OCI-LY1 (cell line): ENCODE data around the gene NIPAL1.

ENCODE experiments used
- EZH2 ChIP-seq: fragments of 200-600 bp; sonication (generic), shearing (Covaris generic); IDR thresholded peaks from 2 replicates; pipeline ENCODE4 v1.8.0; 2017; ENCODE audit warnings: borderline replicate concordance, mixed run types, mild to moderate bottlenecking, antibody characterized with exemption, low read length, moderate library complexity, mixed read lengths
- TF ChIP-seq, protein P1 (sequence below): fragments of 200-600 bp; sonication (generic), shearing (Covaris generic); IDR thresholded peaks from 2 replicates; pipeline ENCODE4 v1.5.1; 2017; ENCODE audit warnings: mild to moderate bottlenecking, antibody characterized with exemption, low read length, moderate library complexity, mixed read lengths

DNA sequence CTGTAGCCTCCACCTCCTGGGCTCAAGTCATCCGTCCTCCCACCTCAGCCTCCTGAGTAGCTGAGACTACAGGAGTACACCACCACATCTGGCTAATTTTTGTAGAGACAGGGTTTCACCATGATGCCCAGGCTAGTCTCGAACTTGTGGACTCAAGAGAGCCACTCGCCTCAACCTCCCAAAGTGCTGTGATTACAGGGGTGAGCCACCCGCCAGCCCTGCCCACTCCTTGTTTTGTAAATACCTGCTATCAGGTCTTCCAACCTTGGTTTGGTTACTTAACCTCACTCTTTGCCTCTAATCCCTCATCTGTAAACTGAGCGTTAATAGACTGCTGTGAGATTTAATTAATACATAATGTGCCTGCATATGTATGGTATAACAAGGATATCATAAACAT lies 894 bp upstream of the NIPAL1 start:
- TF ChIP-seq, protein P1, sequence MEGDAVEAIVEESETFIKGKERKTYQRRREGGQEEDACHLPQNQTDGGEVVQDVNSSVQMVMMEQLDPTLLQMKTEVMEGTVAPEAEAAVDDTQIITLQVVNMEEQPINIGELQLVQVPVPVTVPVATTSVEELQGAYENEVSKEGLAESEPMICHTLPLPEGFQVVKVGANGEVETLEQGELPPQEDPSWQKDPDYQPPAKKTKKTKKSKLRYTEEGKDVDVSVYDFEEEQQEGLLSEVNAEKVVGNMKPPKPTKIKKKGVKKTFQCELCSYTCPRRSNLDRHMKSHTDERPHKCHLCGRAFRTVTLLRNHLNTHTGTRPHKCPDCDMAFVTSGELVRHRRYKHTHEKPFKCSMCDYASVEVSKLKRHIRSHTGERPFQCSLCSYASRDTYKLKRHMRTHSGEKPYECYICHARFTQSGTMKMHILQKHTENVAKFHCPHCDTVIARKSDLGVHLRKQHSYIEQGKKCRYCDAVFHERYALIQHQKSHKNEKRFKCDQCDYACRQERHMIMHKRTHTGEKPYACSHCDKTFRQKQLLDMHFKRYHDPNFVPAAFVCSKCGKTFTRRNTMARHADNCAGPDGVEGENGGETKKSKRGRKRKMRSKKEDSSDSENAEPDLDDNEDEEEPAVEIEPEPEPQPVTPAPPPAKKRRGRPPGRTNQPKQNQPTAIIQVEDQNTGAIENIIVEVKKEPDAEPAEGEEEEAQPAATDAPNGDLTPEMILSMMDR = no peak
- no peak for TF ChIP-seq EZH2
